Measurements from ENCODE around the gene PTGIS. TPM values are rescaled to one million over a fixed set of nuclear protein-coding genes. Genes with fewer than 3 reads are reported as not detected.
A peak's percentile ranks its signal among the peaks of the same experiment; 100 is the strongest.

PTGIS gene
- total RNA-seq, 2 experiments from 2014 or later, result 1.5 to 1.6 TPM

DNA sequence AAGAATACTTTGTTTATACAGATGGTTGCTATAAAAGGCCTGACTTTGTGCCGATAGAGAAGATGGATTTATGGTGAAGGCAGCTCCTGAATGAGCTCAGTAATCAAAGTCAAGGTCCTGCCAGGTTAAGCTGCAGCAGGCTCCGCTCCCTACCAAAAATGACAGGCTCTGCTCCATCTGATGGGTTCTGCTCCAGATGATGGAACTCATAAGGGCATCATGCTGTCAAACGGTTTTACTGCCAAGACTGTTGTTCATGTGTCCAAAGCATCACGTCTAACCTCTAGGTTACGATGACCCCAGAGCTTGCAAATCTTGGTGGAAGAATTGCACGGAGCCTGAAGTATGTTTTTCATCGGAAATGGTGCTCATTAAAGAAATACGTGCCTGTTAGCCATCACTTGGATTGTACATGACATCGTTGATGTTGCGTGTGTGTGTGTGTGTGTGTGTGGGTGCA is 19.2 kb upstream of the PTGIS start:
- TF ChIP-seq, protein P1, sequence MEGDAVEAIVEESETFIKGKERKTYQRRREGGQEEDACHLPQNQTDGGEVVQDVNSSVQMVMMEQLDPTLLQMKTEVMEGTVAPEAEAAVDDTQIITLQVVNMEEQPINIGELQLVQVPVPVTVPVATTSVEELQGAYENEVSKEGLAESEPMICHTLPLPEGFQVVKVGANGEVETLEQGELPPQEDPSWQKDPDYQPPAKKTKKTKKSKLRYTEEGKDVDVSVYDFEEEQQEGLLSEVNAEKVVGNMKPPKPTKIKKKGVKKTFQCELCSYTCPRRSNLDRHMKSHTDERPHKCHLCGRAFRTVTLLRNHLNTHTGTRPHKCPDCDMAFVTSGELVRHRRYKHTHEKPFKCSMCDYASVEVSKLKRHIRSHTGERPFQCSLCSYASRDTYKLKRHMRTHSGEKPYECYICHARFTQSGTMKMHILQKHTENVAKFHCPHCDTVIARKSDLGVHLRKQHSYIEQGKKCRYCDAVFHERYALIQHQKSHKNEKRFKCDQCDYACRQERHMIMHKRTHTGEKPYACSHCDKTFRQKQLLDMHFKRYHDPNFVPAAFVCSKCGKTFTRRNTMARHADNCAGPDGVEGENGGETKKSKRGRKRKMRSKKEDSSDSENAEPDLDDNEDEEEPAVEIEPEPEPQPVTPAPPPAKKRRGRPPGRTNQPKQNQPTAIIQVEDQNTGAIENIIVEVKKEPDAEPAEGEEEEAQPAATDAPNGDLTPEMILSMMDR (IDR thresholded peaks at IDR 0.05), result no peak
- ChIA-PET CTCF (interaction anchor here (0.7 to 2.3 kb wide), 2 partner anchors 16 to 45 kb away, joined by 3 to 10 read pairs; no protein-coding TSS in a partner anchor), POLR2A (interaction anchor here (0.6 kb wide), 1 partner anchor 17 kb away, joined by 4 read pairs; no protein-coding TSS in a partner anchor)
- Mint-ChIP-seq H3K36me3 (ENCODE audit: low read depth) (peaks cover 7% of the 10 kb centered on the region), H3K27ac (no peak overlapping the region), H3K9me3 (peaks cover 7% of the 10 kb centered on the region), H3K27me3 (peaks cover 13% of the 10 kb centered on the region), H3K4me1 (ENCODE audit: low read depth) (peaks cover 36% of the 10 kb centered on the region), H3K4me3 (no peak overlapping the region)
- DNase-seq (no peak), ATAC-seq (no peak)
- intact Hi-C loops (cut with micrococcal nuclease), result no loop called here

DNA sequence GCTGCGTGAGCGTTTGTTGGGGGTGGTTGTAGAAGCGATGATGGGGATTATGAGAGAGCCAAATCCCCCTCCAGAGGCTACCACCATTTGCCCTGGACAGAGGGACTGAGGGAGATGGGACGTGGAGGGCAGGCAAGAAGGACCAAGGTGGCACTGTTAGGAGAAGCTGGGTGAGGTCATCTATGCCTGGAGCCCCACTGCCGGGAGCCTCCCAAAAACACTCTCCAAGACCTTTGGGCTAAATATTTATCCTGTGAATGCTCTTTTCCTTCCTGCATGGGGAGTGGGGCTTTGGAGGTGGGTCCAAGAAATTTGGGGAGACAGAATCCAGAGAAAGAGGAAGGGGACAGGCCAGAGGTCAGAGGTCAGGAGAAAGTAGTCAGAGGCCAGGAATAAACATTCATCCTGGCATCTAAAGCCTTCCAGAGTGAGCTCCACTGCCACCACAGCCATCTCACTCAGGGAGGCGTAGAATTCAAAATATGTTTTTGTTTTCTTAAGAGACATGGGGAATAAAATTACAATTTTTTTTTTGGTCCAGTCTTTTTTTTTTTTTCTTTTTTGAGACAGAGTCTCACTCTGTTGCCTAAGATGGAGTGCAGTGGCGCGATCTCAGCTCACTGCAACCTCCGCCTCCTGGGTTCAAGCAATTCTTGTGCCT is 17.8 kb upstream of the PTGIS start:
- peaks cover 10% of the 10 kb centered on the region for H3K9me3 Mint-ChIP-seq
- peaks cover 24% of the 10 kb centered on the region for H3K4me1 Mint-ChIP-seq (ENCODE audit: low read depth)
- H3K36me3 Mint-ChIP-seq (ENCODE audit: low read depth), result peaks cover 7% of the 10 kb centered on the region
- no peak overlapping the region for H3K27ac Mint-ChIP-seq
- TF ChIP-seq, protein P1 (IDR thresholded peaks at IDR 0.05), result no peak
- ChIA-PET POLR2A (interaction anchor here (1.2 to 3.0 kb wide), 2 partner anchors 9 to 17 kb away, joined by 3 to 16 read pairs; no protein-coding TSS in a partner anchor), CTCF (interaction anchor here (1.1 kb wide), 1 partner anchor 23 kb away, joined by 3 read pairs; no protein-coding TSS in a partner anchor)
- H3K27me3 Mint-ChIP-seq, result peaks cover 19% of the 10 kb centered on the region
- no peak for ATAC-seq
- no peak for DNase-seq
- no peak overlapping the region for H3K4me3 Mint-ChIP-seq
- intact Hi-C loops (cut with micrococcal nuclease), result no loop called here

DNA sequence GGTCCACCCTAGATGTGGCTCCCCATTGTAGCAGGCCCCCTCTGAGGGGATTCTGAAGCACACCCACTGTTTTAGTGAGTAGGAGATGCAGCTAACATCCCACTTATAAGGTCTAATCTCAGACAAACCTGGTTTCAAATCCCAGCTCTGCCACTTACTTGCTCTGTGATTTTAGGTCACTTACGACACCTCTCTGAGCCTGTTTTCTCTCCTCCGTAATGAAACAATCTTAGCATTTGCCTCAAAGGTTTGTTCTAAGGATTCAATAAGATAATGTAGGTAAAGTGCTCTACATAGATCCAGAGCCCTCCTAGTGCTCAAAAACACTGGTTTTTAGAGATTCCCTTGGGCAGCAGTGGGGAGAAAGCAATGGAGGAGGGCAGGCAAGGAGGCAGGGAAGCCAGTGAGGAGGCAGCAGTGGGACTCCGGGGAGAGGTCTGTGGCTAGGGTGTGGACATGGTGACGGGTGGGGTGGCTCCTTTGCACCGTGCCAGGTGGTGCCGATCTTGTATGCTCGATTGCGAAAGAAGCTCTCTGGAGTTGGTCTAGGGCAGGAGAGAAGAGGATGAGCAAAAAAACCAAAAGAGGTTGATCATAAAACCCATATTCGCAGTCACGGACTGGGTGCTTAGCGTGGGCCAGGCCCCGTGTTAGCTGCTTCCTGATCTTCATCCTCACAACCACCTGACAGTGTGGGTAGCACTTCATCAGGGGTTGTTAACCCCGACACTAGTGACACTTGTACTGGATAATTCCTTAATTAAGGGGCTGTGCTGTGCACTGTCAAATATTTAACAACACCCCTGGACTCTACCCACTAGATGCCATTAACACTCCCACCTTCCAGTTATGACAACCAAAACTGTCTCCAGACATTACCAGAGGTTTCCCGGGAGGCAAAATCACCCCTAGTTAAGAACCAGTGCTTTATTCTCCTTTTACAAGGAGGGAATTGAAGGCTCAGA is 16.8 kb upstream of the PTGIS start:
- H3K4me1 Mint-ChIP-seq (ENCODE audit: low read depth), result peaks cover 14% of the 10 kb centered on the region
- ATAC-seq (no peak), DNase-seq (no peak)
- ChIA-PET CTCF (interaction anchor here (1.1 to 1.8 kb wide), 2 partner anchors 8 to 24 kb away, joined by 3 to 4 read pairs; no protein-coding TSS in a partner anchor), POLR2A (interaction anchor here (1.1 to 3.0 kb wide), 2 partner anchors 8 to 10 kb away, joined by 3 to 16 read pairs; no protein-coding TSS in a partner anchor)
- intact Hi-C loops (cut with micrococcal nuclease), result no loop called here
- TF ChIP-seq, protein P1 (IDR thresholded peaks at IDR 0.05), result no peak
- no peak overlapping the region for H3K4me3 Mint-ChIP-seq
- peaks cover 1% of the 10 kb centered on the region for H3K36me3 Mint-ChIP-seq (ENCODE audit: low read depth)
- H3K9me3 Mint-ChIP-seq, result peaks cover 5% of the 10 kb centered on the region
- no peak overlapping the region for H3K27ac Mint-ChIP-seq
- peaks cover 21% of the 10 kb centered on the region for H3K27me3 Mint-ChIP-seq

DNA sequence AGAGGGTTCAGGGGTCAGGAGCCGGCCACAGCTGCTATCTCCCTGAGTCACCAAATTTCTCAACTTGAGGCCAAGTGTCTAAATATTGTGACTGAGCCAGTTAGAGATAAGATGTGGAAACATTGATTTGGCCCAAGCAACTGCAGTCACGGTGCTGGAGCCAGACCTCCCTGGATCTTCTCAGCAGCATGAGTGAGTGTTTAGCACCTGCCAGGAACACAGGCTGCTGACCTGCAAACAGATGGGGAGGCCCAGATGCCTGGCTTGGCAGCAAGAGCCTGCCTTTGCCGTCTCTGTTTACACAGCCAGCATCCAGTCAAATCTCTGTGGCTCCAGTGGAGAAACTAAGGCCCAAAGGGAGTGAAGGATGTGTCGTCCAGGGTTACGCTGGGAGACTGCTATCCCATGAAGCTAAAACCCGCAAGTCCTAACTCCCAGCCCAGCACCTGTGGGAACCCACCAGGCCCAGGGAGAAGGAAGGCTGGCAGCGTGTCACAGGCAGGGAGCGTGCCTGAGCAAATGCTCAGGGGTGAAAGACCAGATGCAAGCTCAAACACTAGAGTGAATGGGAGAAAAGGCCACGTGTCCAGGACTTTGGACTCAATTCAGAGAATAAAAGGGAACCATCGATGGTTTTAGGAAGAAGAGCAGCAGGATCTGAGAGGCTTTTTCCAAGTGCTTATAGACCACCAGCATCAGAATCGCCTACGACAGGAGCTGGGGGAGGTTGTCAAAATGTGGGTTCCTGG is 15.9 kb upstream of the PTGIS start:
- DNase-seq (no peak), ATAC-seq (peak; percentile 52)
- POLR2A ChIA-PET, result interaction anchor here (0.8 to 3.0 kb wide), 4 partner anchors 8 to 24 kb away, joined by 3 to 16 read pairs (median 3); no protein-coding TSS in a partner anchor
- peaks cover 4% of the 10 kb centered on the region for H3K9me3 Mint-ChIP-seq
- no peaks in the 10 kb centered on the region for H3K36me3 Mint-ChIP-seq (ENCODE audit: low read depth)
- TF ChIP-seq, protein P1 (IDR thresholded peaks at IDR 0.05), result no peak
- CTCF ChIA-PET, result interaction anchor here (1.1 to 1.8 kb wide), 2 partner anchors 9 to 25 kb away, joined by 3 to 4 read pairs; no protein-coding TSS in a partner anchor
- peaks cover 9% of the 10 kb centered on the region for H3K4me1 Mint-ChIP-seq (ENCODE audit: low read depth)
- no peak overlapping the region for H3K4me3 Mint-ChIP-seq
- intact Hi-C loops (cut with micrococcal nuclease), result no loop called here
- peaks cover 22% of the 10 kb centered on the region for H3K27me3 Mint-ChIP-seq
- H3K27ac Mint-ChIP-seq, result no peak overlapping the region

Measured in activated CD8-positive, alpha-beta T cell treated with anti-CD3 and anti-CD28 coated beads for 36 hours (primary cell).